WTC11 (cell line): Measurements from ENCODE around the gene PACS1. TPM values are rescaled to one million over a fixed set of nuclear protein-coding genes. Genes with fewer than 3 reads are reported as not detected.

Source experiments
- ATAC-seq: fragments of 200-7000 bp; cut with Tn5 transposase; 2 replicates; pipeline ENCODE4 v1.10.0; 2021; ENCODE audit warnings: mild to moderate bottlenecking, moderate library complexity
- CTCF ChIA-PET: fragments of 300-600 bp; sonication (Branson Sonifier 250); formaldehyde crosslinking; loops from one replicate; lab custom pipeline; 2021; ENCODE audit warnings: antibody characterized with exemption; lab: Charles Lee
- POLR2A ChIA-PET: fragments of 350-600 bp; sonication (Branson Sonifier 250); formaldehyde crosslinking; loops from one replicate; lab custom pipeline; 2021; ENCODE audit warnings: antibody characterized with exemption; lab: Charles Lee
- DNase-seq: peaks from one replicate; pipeline ENCODE4 v3.0.0; 2021; ENCODE audit warnings: low spot score
- H3K27ac Mint-ChIP-seq: 2 replicates; pipeline ENCODE4 v1.8.0; 2021; ENCODE audit warnings: mixed read lengths
- H3K27me3 Mint-ChIP-seq: 2 replicates; pipeline ENCODE4 v1.8.0; 2021; ENCODE audit warnings: low read depth, mild to moderate bottlenecking, moderate library complexity, mixed read lengths
- H3K36me3 Mint-ChIP-seq: 2 replicates; pipeline ENCODE4 v1.8.0; 2021; ENCODE audit warnings: mixed read lengths
- H3K4me1 Mint-ChIP-seq: 2 replicates; pipeline ENCODE4 v1.8.0; 2022; ENCODE audit warnings: mixed read lengths
- H3K4me3 Mint-ChIP-seq: 2 replicates; pipeline ENCODE4 v1.8.0; 2021; ENCODE audit warnings: mild to moderate bottlenecking, moderate library complexity, mixed read lengths
- H3K9me3 Mint-ChIP-seq: 2 replicates; pipeline ENCODE4 v1.8.0; 2021; ENCODE audit warnings: mixed read lengths
- ATF1 ChIP-seq: sonication (generic); formaldehyde crosslinking; IDR thresholded peaks from 2 replicates; pipeline ENCODE4 v1.8.1; 2023; ENCODE audit warnings: mild to moderate bottlenecking, moderate library complexity, missing genetic modification reagents
- CREB1 ChIP-seq: sonication (generic); formaldehyde crosslinking; IDR thresholded peaks from 2 replicates; pipeline ENCODE4 v1.8.0; 2023; ENCODE audit warnings: mild to moderate bottlenecking, missing genetic modification reagents
- E2F4 ChIP-seq: sonication (generic); formaldehyde crosslinking; IDR thresholded peaks from 2 replicates; pipeline ENCODE4 v1.8.1; 2022; ENCODE audit warnings: low read depth, mild to moderate bottlenecking, moderate library complexity, missing genetic modification reagents, borderline replicate concordance
- ETV6 ChIP-seq: sonication (generic); formaldehyde crosslinking; IDR thresholded peaks from 2 replicates; pipeline ENCODE4 v1.8.1; 2022; ENCODE audit warnings: mild to moderate bottlenecking, missing genetic modification reagents
- IRF2 ChIP-seq: sonication (generic); formaldehyde crosslinking; IDR thresholded peaks from 2 replicates; pipeline ENCODE4 v1.8.0; 2022; ENCODE audit warnings: low read depth, missing genetic modification reagents, borderline replicate concordance
- MLX ChIP-seq: sonication (generic); formaldehyde crosslinking; IDR thresholded peaks from 2 replicates; pipeline ENCODE4 v1.8.1; 2023; ENCODE audit warnings: mild to moderate bottlenecking, missing genetic modification reagents, moderate library complexity
- MYBL2 ChIP-seq: sonication (generic); formaldehyde crosslinking; IDR thresholded peaks from 2 replicates; pipeline ENCODE4 v1.8.1; 2023; ENCODE audit warnings: mild to moderate bottlenecking, moderate library complexity, missing genetic modification reagents
- PRDM15 ChIP-seq: sonication (generic); formaldehyde crosslinking; IDR thresholded peaks from 2 replicates; pipeline ENCODE4 v1.8.0; 2022; ENCODE audit warnings: missing genetic modification reagents
- PRRX2 ChIP-seq: fragments of 250-450 bp; sonication (Bioruptor Pico); IDR thresholded peaks from 2 replicates; pipeline ENCODE4 v1.8.0; 2021; ENCODE audit warnings: mild to moderate bottlenecking
- RELA ChIP-seq: sonication (generic); formaldehyde crosslinking; IDR thresholded peaks from 2 replicates; pipeline ENCODE4 v1.8.1; 2022; ENCODE audit warnings: missing genetic modification reagents, mild to moderate bottlenecking, borderline replicate concordance
- SMAD3 ChIP-seq: sonication (generic); formaldehyde crosslinking; IDR thresholded peaks from 2 replicates; pipeline ENCODE4 v1.8.0; 2022; ENCODE audit warnings: missing genetic modification reagents, mild to moderate bottlenecking, borderline replicate concordance
- USF1 ChIP-seq: sonication (generic); formaldehyde crosslinking; IDR thresholded peaks from 2 replicates; pipeline ENCODE4 v1.8.0; 2022; ENCODE audit warnings: mild to moderate bottlenecking, missing genetic modification reagents
- ZNF416 ChIP-seq: fragments of 250-450 bp; sonication (Bioruptor Pico); IDR thresholded peaks from 2 replicates; pipeline ENCODE4 v1.9.0; 2021; ENCODE audit warnings: mild to moderate bottlenecking, inconsistent platforms
- ZSCAN18 ChIP-seq: fragments of 250-450 bp; sonication (Bioruptor Pico); IDR thresholded peaks from 2 replicates; pipeline ENCODE4 v2.1.2; 2022; ENCODE audit warnings: mild to moderate bottlenecking, moderate library complexity
- total RNA-seq: library from RNA; stranded (reverse); gene quantifications from 3 replicates; pipeline ENCODE4 v1.2.3, GENCODE V29; 2021
- TF ChIP-seq, protein P1 (sequence below): sonication (generic); formaldehyde crosslinking; IDR thresholded peaks from 2 replicates; pipeline ENCODE4 v1.8.1; 2022; ENCODE audit warnings: missing genetic modification reagents, borderline replicate concordance
- TF ChIP-seq, protein P2 (sequence below): sonication (generic); formaldehyde crosslinking; IDR thresholded peaks from 2 replicates; pipeline ENCODE4 v1.8.1; 2023; ENCODE audit warnings: mild to moderate bottlenecking, moderate library complexity, missing genetic modification reagents

Gene PACS1
- total RNA-seq, 1 experiment from 2014 or later: 34.8 TPM

GRCh38 chr11:66239511-66239910, 169.4 kb downstream of the PACS1 start:
- DNase-seq (no peak), ATAC-seq (no peak)
- Mint-ChIP-seq H3K27ac (no peak overlapping the region), H3K27me3 (no peaks in the 10 kb centered on the region), H3K4me3 (no peak overlapping the region), H3K4me1 (no peaks in the 10 kb centered on the region), H3K36me3 (peaks cover 2% of the 10 kb centered on the region; the same call in 1 of the 2 replicates), H3K9me3 (no peaks in the 10 kb centered on the region)
- TF ChIP-seq RELA (CRISPR knock-in tag) (no peak), CREB1 (CRISPR knock-in tag) (no peak), MLX (CRISPR knock-in tag) (no peak), PRDM15 (CRISPR knock-in tag) (no peak), ZNF416 (CRISPR knock-in tag) (no peak), E2F4 (CRISPR knock-in tag) (no peak), PRRX2 (CRISPR knock-in tag) (no peak), ATF1 (CRISPR knock-in tag) (no peak), USF1 (CRISPR knock-in tag) (no peak), IRF2 (no peak), MYBL2 (no peak), SMAD3 (CRISPR knock-in tag) (no peak), ZSCAN18 (CRISPR knock-in tag) (no peak), ETV6 (CRISPR knock-in tag) (no peak)
- TF ChIP-seq, protein P1, sequence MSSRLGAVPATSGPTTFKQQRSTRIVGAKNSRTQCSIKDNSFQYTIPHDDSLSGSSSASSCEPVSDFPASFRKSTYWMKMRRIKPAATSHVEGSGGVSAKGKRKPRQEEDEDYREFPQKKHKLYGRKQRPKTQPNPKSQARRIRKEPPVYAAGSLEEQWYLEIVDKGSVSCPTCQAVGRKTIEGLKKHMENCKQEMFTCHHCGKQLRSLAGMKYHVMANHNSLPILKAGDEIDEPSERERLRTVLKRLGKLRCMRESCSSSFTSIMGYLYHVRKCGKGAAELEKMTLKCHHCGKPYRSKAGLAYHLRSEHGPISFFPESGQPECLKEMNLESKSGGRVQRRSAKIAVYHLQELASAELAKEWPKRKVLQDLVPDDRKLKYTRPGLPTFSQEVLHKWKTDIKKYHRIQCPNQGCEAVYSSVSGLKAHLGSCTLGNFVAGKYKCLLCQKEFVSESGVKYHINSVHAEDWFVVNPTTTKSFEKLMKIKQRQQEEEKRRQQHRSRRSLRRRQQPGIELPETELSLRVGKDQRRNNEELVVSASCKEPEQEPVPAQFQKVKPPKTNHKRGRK (CRISPR knock-in tag): no peak
- TF ChIP-seq, protein P2, sequence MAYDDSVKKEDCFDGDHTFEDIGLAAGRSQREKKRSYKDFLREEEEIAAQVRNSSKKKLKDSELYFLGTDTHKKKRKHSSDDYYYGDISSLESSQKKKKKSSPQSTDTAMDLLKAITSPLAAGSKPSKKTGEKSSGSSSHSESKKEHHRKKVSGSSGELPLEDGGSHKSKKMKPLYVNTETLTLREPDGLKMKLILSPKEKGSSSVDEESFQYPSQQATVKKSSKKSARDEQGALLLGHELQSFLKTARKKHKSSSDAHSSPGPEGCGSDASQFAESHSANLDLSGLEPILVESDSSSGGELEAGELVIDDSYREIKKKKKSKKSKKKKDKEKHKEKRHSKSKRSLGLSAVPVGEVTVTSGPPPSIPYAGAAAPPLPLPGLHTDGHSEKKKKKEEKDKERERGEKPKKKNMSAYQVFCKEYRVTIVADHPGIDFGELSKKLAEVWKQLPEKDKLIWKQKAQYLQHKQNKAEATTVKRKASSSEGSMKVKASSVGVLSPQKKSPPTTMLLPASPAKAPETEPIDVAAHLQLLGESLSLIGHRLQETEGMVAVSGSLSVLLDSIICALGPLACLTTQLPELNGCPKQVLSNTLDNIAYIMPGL (CRISPR knock-in tag): no peak
- CTCF ChIA-PET: interaction anchor here (3.3 kb wide), 1 partner anchor 18 kb away, joined by 30 read pairs; no protein-coding TSS in a partner anchor
- POLR2A ChIA-PET: no interaction called here
